HepG2 (cell line): ENCODE data around the gene DAB2. TPM values are rescaled to one million over a fixed set of nuclear protein-coding genes. Genes with fewer than 3 reads are reported as not detected.

Experiments
- ATAC-seq: fragments of 200-7000 bp; cut with Tn5 transposase; 3 replicates; pipeline ENCODE4 v1.9.1; 2020; ENCODE audit warnings: mild to moderate bottlenecking, moderate library complexity
- BruUV-seq: library from RNA; stranded (reverse); fragments of 400-500 nt; replicated peaks from 2 replicates; lab custom pipeline; 2021; lab: Mats Ljungman, UMichigan
- CTCF ChIA-PET: fragments of 300-600 bp; formaldehyde crosslinking; extraction: SDS; loops from one replicate; lab custom pipeline; 2021; ENCODE audit warnings: low total read pairs, inconsistent platforms, low intra/inter-chr PET ratio; lab: Yijun Ruan, JAX
- POLR2A ChIA-PET: fragments of 350-600 bp; sonication (Branson Sonifier 250); formaldehyde crosslinking; loops from one replicate; lab custom pipeline; 2020; ENCODE audit warnings: antibody characterized with exemption, inconsistent platforms; lab: Yijun Ruan, JAX
- DNase-seq: peaks from one replicate; pipeline ENCODE4 v3.0.0-alpha.2; 2015; ENCODE audit warnings: low spot score
- FAIRE-seq: peaks from 3 replicates; lab custom pipeline; 2011; peaks lifted over from hg19 to GRCh38; lab: Jason Lieb, UNC
- H2AFZ ChIP-seq: one replicate; pipeline ENCODE4 v1.6.1; 2011; ENCODE audit warnings: low read length, inconsistent platforms
- H3K27ac ChIP-seq: fragments of 300-600 bp; 3 replicates; pipeline ENCODE4 v1.8.0; 2011; ENCODE audit warnings: mixed run types, mild to moderate bottlenecking, mixed read lengths, low read length, inconsistent platforms; ENCODE audit not compliant: insufficient read depth; ENCODE audit errors: extremely low read length
- H3K27me3 ChIP-seq, 2 experiments: fragments of 200-600 bp in 1 of 2; 2 replicates in 1 of 2; 3 replicates in 1 of 2; pipeline versions ENCODE4 v1.6.0 to v1.8.0; 2011; ENCODE audit warnings: low read length in 2 of 2, mild to moderate bottlenecking in 2 of 2, moderate library complexity in 2 of 2, inconsistent platforms in 1 of 2; ENCODE audit not compliant: insufficient read depth in 2 of 2, control insufficient read depth in 1 of 2
- H3K36me3 ChIP-seq, 2 experiments: fragments of 200-600 bp in 1 of 2; replicated peaks in 1 of 2; 2 replicates in 1 of 2; 3 replicates in 1 of 2; pipeline versions ENCODE4 v1.5.1 to v1.8.0; 2011; ENCODE audit warnings: low read length in 2 of 2, inconsistent platforms in 1 of 2; ENCODE audit not compliant: insufficient read depth in 2 of 2, control insufficient read depth in 1 of 2
- H3K4me1 ChIP-seq: 2 replicates; pipeline ENCODE4 v1.5.1; 2012; ENCODE audit warnings: low read length, inconsistent platforms; ENCODE audit not compliant: insufficient read depth
- H3K4me2 ChIP-seq: 2 replicates; pipeline ENCODE4 v1.6.0; 2011; ENCODE audit warnings: low read depth, low read length, inconsistent platforms
- H3K4me3 ChIP-seq, 3 experiments: fragments of 200-600 bp in 1 of 3; sonication (generic), shearing (Covaris generic) in 1 of 3; replicated peaks in 1 of 3; 2 replicates each; pipeline ENCODE4 v1.5.1; 2011 to 2016; ENCODE audit warnings: low read length in 3 of 3, inconsistent platforms in 2 of 3, low read depth in 2 of 3, mild to moderate bottlenecking in 2 of 3, control low read depth in 1 of 3, mixed read lengths in 1 of 3; ENCODE audit not compliant: insufficient read depth in 1 of 3
- H3K79me2 ChIP-seq: one replicate; pipeline ENCODE4 v1.6.1; 2011; ENCODE audit warnings: low read length, inconsistent platforms; ENCODE audit not compliant: insufficient read depth
- H3K9ac ChIP-seq: 2 replicates; pipeline ENCODE4 v1.6.0; 2011; ENCODE audit warnings: mild to moderate bottlenecking, low read depth, low read length, inconsistent platforms; ENCODE audit not compliant: insufficient read depth
- H3K9me3 ChIP-seq: 2 replicates; pipeline ENCODE4 v1.5.1; 2012; ENCODE audit warnings: mild to moderate bottlenecking, low read length
- H4K20me1 ChIP-seq: 2 replicates; pipeline ENCODE4 v1.6.0; 2011; ENCODE audit warnings: inconsistent platforms, mild to moderate bottlenecking, low read length, moderate library complexity; ENCODE audit not compliant: insufficient read depth
- AGO2 ChIP-seq: fragments of 200-400 bp; formaldehyde crosslinking; optimal IDR thresholded peaks from 2 replicates; pipeline ENCODE3; 2017; ENCODE audit warnings: mild to moderate bottlenecking, low read depth, low read length, moderate library complexity
- CEBPG ChIP-seq: IDR thresholded peaks from 2 replicates; pipeline ENCODE4 v1.6.1; 2016
- FOXO1 ChIP-seq: sonication (generic); formaldehyde crosslinking; IDR thresholded peaks from 2 replicates; pipeline ENCODE4 v1.4.0; 2020; ENCODE audit warnings: missing genetic modification reagents
- GATAD1 ChIP-seq: IDR thresholded peaks from 2 replicates; pipeline ENCODE4 v1.6.1; 2016; ENCODE audit warnings: missing genetic modification reagents, missing compliant biosample characterization
- GTF2F1 ChIP-seq: fragments of 150-350 bp; IDR thresholded peaks from 2 replicates; pipeline ENCODE4 v1.6.1; 2014; ENCODE audit warnings: low read length
- HOXA3 ChIP-seq: sonication (generic); formaldehyde crosslinking; IDR thresholded peaks from 2 replicates; pipeline ENCODE4 v1.5.0; 2020; ENCODE audit warnings: missing genetic modification reagents
- NR2F1 ChIP-seq, 2 experiments: fragments of 450-650 bp in 1 of 2; formaldehyde crosslinking in 1 of 2; IDR thresholded peaks; 2 replicates each; pipeline versions ENCODE4 v1.5.0 to v1.6.1; 2016 to 2020; ENCODE audit warnings: mild to moderate bottlenecking in 1 of 2, missing compliant biosample characterization in 1 of 2, missing genetic modification reagents in 1 of 2, moderate library complexity in 1 of 2
- SIX4 ChIP-seq: sonication (generic); formaldehyde crosslinking; IDR thresholded peaks from 2 replicates; pipeline ENCODE4 v1.4.0; 2020; ENCODE audit warnings: missing genetic modification reagents
- ZBTB33 ChIP-seq: sonication (generic); formaldehyde crosslinking; IDR thresholded peaks from 2 replicates; pipeline ENCODE4 v1.4.0; 2020; ENCODE audit warnings: missing genetic modification reagents
- ZFP1 ChIP-seq: IDR thresholded peaks from 2 replicates; pipeline ENCODE4 v1.6.1; 2016
- ZNF530 ChIP-seq: sonication (generic); formaldehyde crosslinking; IDR thresholded peaks from 2 replicates; pipeline ENCODE4 v1.5.0; 2020; ENCODE audit warnings: low read depth, mild to moderate bottlenecking, missing genetic modification reagents
- ZNF646 ChIP-seq: sonication (generic); formaldehyde crosslinking; IDR thresholded peaks from 2 replicates; pipeline ENCODE4 v1.9.0; 2021; ENCODE audit warnings: mild to moderate bottlenecking, missing genetic modification reagents
- WGBS: methylation state at CpG from one replicate; pipeline ENCODE4 v1.1.6; 2017; ENCODE audit warnings: low lambda C conversion rate; 5-methylcytosine and 5-hydroxymethylcytosine counted together
- in situ Hi-C: cut with HindIII; loops from 2 replicates; pipeline ENCODE4 v1.10.0; 2017; ENCODE audit warnings: low pct_unique_long_range_greater_than_20kb; ENCODE audit not compliant: extremely low pct_ligation_motif_present
- intact Hi-C: fragments of 100-400 bp; cut with micrococcal nuclease; formaldehyde crosslinking; loops from one replicate; pipeline ENCODE4 v1.10.0; 2022; ENCODE audit not compliant: unreplicated experiment
- polyA plus RNA-seq, 8 experiments: library from polyadenylated mRNA; depleted of rRNA in 3 of 8; stranded (reverse) in 7 of 8; unstranded in 1 of 8; fragments of >200 nt; fragmentation: Illumina TruSeq in 4 of 8; extraction: Trizol in 4 of 8; gene quantifications; 2 replicates each; pipeline versions ENCODE4 v1.2.1 to v1.2.3, GENCODE V29; 2011 to 2016; ENCODE audit warnings: low read depth in 4 of 8, missing spikeins in 1 of 8, mixed read lengths in 1 of 8; ENCODE audit not compliant: insufficient read depth in 1 of 8
- total RNA-seq, 5 experiments: library from RNA; depleted of rRNA; stranded (reverse); fragments of >200 nt; fragmentation: Illumina TruSeq; extraction: Trizol; gene quantifications; 2 replicates each; pipeline ENCODE4 v1.2.3, GENCODE V29; 2016; ENCODE audit warnings: low read depth in 1 of 5
- TF ChIP-seq, protein P1 (sequence below): sonication (generic); formaldehyde crosslinking; IDR thresholded peaks from 2 replicates; pipeline ENCODE4 v1.4.0; 2020; ENCODE audit warnings: missing genetic modification reagents, borderline replicate concordance

DAB2 gene
- total and polyA plus RNA-seq, 2 of the 13 experiments (the other 11 are each of a cell fraction or from before 2014, with no cell fraction given) = 6.4 to 6.5 TPM

- Histone ChIP-seq H3K9me3 (no peaks in the 10 kb centered on the region), H3K4me2 (no peak overlapping the region), H3K36me3 (peaks cover 0 to 2% of the 10 kb centered on the region in 2 experiments; a peak in 1 of 5 replicates), H3K27ac (no peak overlapping the region), H2AFZ (no peak overlapping the region), H3K4me3 (no peak overlapping the region), H4K20me1 (no peaks in the 10 kb centered on the region), H3K79me2 (peaks cover 13% of the 10 kb centered on the region), H3K9ac (no peak overlapping the region), H3K4me1 (peaks cover 60% of the 10 kb centered on the region), H3K27me3 (no peaks in the 10 kb centered on the region)
- FAIRE-seq = no peak
- DNase-seq = no peak
- CTCF ChIA-PET = no interaction called here
- intact Hi-C loops (no loop called here), in situ Hi-C loops (no loop called here)
- POLR2A ChIA-PET = interaction anchor here (1.0 kb wide), 1 partner anchor 19 kb away, joined by 3 read pairs; no protein-coding TSS in a partner anchor
- 71% methylated on average over 1 of the region's 1 CpG for WGBS
- TF ChIP-seq ZNF646 (no peak), CEBPG (CRISPR knock-in tag) (no peak), GTF2F1 (no peak), GATAD1 (no peak), HOXA3 (no peak), FOXO1 (CRISPR knock-in tag) (no peak), ZFP1 (CRISPR knock-in tag) (no peak), ZNF530 (CRISPR knock-in tag) (no peak), AGO2 (no peak), ZBTB33 (CRISPR knock-in tag) (no peak), NR2F1 (CRISPR knock-in tag; IDR thresholded peaks at IDR 0.05) (no peak), SIX4 (CRISPR knock-in tag) (no peak)
- TF ChIP-seq, protein P1, sequence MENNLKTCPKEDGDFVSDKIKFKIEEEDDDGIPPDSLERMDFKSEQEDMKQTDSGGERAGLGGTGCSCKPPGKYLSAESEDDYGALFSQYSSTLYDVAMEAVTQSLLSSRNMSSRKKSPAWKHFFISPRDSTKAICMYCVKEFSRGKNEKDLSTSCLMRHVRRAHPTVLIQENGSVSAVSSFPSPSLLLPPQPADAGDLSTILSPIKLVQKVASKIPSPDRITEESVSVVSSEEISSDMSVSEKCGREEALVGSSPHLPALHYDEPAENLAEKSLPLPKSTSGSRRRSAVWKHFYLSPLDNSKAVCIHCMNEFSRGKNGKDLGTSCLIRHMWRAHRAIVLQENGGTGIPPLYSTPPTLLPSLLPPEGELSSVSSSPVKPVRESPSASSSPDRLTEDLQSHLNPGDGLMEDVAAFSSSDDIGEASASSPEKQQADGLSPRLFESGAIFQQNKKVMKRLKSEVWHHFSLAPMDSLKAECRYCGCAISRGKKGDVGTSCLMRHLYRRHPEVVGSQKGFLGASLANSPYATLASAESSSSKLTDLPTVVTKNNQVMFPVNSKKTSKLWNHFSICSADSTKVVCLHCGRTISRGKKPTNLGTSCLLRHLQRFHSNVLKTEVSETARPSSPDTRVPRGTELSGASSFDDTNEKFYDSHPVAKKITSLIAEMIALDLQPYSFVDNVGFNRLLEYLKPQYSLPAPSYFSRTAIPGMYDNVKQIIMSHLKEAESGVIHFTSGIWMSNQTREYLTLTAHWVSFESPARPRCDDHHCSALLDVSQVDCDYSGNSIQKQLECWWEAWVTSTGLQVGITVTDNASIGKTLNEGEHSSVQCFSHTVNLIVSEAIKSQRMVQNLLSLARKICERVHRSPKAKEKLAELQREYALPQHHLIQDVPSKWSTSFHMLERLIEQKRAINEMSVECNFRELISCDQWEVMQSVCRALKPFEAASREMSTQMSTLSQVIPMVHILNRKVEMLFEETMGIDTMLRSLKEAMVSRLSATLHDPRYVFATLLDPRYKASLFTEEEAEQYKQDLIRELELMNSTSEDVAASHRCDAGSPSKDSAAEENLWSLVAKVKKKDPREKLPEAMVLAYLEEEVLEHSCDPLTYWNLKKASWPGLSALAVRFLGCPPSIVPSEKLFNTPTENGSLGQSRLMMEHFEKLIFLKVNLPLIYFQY (CRISPR knock-in tag) = no peak
- BruUV-seq = no TSS peak
- ATAC-seq = no peak
Measured at GRCh38 chr5:39419796-39420195, 5.0 kb downstream of the DAB2 start.
